GM10248 (cell line): ENCODE results near the gene GIPC3.

Source experiments
- CTCF ChIA-PET: fragments of 300-600 bp; sonication (Branson Sonifier 250); formaldehyde crosslinking; extraction: SDS; loops from one replicate; lab custom pipeline; 2021; ENCODE audit warnings: antibody characterized with exemption; lab: Yijun Ruan, JAX
- POLR2A ChIA-PET: fragments of 350-650 bp; sonication (Branson Sonifier 250); formaldehyde crosslinking; extraction: SDS; loops from one replicate; lab custom pipeline; 2020; ENCODE audit warnings: antibody characterized with exemption; lab: Yijun Ruan, JAX
- DNase-seq: peaks from one replicate; pipeline ENCODE4 v3.0.0; 2012; ENCODE audit errors: extremely low spot score
- CTCF ChIP-seq: IDR thresholded peaks from 2 replicates; pipeline ENCODE4 v1.5.1; 2012; ENCODE audit warnings: mild to moderate bottlenecking, low read depth; ENCODE audit errors: extremely low read depth, missing control alignments, control extremely low read depth

The GIPC3 gene

GRCh38 chr19:3632098-3632497 lies 46.8 kb downstream of the GIPC3 start:
- ChIA-PET POLR2A (no interaction called here), CTCF (no interaction called here)
- TF ChIP-seq CTCF = no peak
- no peak for DNase-seq

- no peak for TF ChIP-seq CTCF
- CTCF ChIA-PET = no interaction called here
- POLR2A ChIA-PET = no interaction called here
- no peak for DNase-seq
These were observed 47.7 kb downstream of the GIPC3 start for GRCh38 chr19:3632739-3633558.

GRCh38 chr19:3633559-3633988 lies 48.3 kb downstream of the GIPC3 start:
- no peak for DNase-seq
- TF ChIP-seq CTCF = no peak
- POLR2A ChIA-PET = no interaction called here
- CTCF ChIA-PET = no interaction called here

- POLR2A ChIA-PET = no interaction called here
- TF ChIP-seq CTCF = no peak
- CTCF ChIA-PET = no interaction called here
- no peak for DNase-seq
These were observed 49.3 kb downstream of the GIPC3 start for GRCh38 chr19:3634496-3635045.

GRCh38 chr19:3636506-3636905 lies 51.2 kb downstream of the GIPC3 start:
- DNase-seq = no peak
- ChIA-PET POLR2A (no interaction called here), CTCF (interaction anchor here (1.3 kb wide), 1 partner anchor 91 kb away, joined by 3 read pairs; no protein-coding TSS in a partner anchor)
- no peak for TF ChIP-seq CTCF

- CTCF ChIA-PET = no interaction called here
- POLR2A ChIA-PET = no interaction called here
These were observed 51.7 kb downstream of the GIPC3 start for GRCh38 chr19:3636962-3637361.

More at GRCh38 chr19:3636962-3637361, 51.7 kb downstream of the GIPC3 start:
- DNase-seq = no peak
- no peak for TF ChIP-seq CTCF
